ENCODE data around the gene ELFN1.

DNA sequence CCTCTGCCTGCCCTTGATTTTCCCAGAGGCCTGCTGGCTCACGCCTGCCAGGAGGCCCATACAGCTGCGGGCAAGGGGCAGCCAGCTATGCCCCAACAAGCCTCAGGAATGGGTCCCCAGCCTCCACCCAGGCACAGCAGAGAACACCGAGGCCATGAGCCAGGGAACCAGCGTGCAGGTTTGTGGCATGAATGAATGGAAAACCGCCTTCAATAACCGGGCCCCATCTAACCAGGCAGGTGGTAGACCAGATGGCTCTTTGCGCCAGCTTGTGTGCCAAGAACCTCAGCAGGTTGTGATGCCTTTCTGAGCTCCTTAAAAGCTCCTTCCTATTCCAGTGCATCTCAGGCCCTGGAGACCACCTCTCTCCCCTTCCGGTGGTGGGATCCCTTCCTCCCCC lies 50.2 kb downstream of the ELFN1 start:
- no peak for TF ChIP-seq CTCF (IDR thresholded peaks at IDR 0.05; ENCODE audit: insufficient read depth, low read length)
- TF ChIP-seq, protein P1, sequence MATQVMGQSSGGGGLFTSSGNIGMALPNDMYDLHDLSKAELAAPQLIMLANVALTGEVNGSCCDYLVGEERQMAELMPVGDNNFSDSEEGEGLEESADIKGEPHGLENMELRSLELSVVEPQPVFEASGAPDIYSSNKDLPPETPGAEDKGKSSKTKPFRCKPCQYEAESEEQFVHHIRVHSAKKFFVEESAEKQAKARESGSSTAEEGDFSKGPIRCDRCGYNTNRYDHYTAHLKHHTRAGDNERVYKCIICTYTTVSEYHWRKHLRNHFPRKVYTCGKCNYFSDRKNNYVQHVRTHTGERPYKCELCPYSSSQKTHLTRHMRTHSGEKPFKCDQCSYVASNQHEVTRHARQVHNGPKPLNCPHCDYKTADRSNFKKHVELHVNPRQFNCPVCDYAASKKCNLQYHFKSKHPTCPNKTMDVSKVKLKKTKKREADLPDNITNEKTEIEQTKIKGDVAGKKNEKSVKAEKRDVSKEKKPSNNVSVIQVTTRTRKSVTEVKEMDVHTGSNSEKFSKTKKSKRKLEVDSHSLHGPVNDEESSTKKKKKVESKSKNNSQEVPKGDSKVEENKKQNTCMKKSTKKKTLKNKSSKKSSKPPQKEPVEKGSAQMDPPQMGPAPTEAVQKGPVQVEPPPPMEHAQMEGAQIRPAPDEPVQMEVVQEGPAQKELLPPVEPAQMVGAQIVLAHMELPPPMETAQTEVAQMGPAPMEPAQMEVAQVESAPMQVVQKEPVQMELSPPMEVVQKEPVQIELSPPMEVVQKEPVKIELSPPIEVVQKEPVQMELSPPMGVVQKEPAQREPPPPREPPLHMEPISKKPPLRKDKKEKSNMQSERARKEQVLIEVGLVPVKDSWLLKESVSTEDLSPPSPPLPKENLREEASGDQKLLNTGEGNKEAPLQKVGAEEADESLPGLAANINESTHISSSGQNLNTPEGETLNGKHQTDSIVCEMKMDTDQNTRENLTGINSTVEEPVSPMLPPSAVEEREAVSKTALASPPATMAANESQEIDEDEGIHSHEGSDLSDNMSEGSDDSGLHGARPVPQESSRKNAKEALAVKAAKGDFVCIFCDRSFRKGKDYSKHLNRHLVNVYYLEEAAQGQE (IDR thresholded peaks at IDR 0.05; ENCODE audit: insufficient replicate concordance, low read depth) = no peak
- TF ChIP-seq POLR2AphosphoS5 (IDR thresholded peaks at IDR 0.05; ENCODE audit: low read depth) = no peak
- no peak for TF ChIP-seq GABPA (IDR thresholded peaks at IDR 0.05; ENCODE audit: low read depth)
- no peak for TF ChIP-seq SPI1 (IDR thresholded peaks at IDR 0.05; ENCODE audit: borderline replicate concordance, low read depth)
